ENCODE data around the gene IP6K1.
"Not testable (repeated sequence)": the region's sequence is repeated elsewhere in the genome, so short reads cannot be mapped to it uniquely, and the experiment has no call there.

Gene IP6K1

DNA sequence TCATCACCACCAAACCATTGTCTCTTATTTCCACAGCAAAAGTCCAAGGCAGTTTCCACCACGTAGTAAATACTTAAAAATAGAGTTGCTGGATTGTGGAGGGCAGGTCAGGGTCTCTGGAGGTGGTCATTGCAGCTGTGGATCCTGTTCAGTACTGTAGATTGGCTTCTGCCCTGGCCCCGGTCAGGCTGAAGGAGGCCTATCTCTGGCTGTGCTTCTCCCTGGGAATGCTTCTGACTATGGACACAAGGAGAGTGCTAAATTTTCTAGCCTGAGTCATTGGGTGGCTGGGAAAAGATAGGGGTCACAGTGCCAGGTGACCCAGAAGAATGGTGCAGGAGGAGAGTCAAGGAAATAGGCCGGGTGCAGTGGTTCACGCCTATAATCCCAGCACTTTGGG lies 36.3 kb downstream of the IP6K1 start:
- Histone ChIP-seq H3K4me2 (ENCODE audit: low read depth, low read length, poor library complexity, severe bottlenecking) (no peak overlapping the region), H4K20me1 (ENCODE audit: insufficient read depth, low read length, poor library complexity, severe bottlenecking) (no peaks in the 10 kb centered on the region), H3K9me2 (replicated peaks; ENCODE audit: low read depth, low read length) (no peaks in the 10 kb centered on the region), H3K9ac (ENCODE audit: low read depth, low read length, poor library complexity, severe bottlenecking) (no peak overlapping the region), H3K27me3 (ENCODE audit: insufficient read depth, low read length, poor library complexity, severe bottlenecking) (no peaks in the 10 kb centered on the region), H3F3A (ENCODE audit: low read depth) (no peaks in the 10 kb centered on the region), H3K4me1 (ENCODE audit: insufficient read depth, low read length, poor library complexity, severe bottlenecking) (no peaks in the 10 kb centered on the region), H3K4me3 (ENCODE audit: low read length, poor library complexity, severe bottlenecking) (no peak overlapping the region), H3K9me3 (ENCODE audit: insufficient read depth, low read depth, low read length) (no peaks in the 10 kb centered on the region), H3K36me3 (ENCODE audit: insufficient read depth, low read length) (peaks cover 21% of the 10 kb centered on the region; the same call in 1 of the 2 replicates), H3K79me2 (ENCODE audit: insufficient read depth, low read length) (peaks cover 25% of the 10 kb centered on the region), H2AFZ (ENCODE audit: low read length) (no peak overlapping the region)
- TF ChIP-seq EZH2phosphoT487 (IDR thresholded peaks at IDR 0.05; ENCODE audit: borderline replicate concordance), result no peak
- TF ChIP-seq, protein P1, sequence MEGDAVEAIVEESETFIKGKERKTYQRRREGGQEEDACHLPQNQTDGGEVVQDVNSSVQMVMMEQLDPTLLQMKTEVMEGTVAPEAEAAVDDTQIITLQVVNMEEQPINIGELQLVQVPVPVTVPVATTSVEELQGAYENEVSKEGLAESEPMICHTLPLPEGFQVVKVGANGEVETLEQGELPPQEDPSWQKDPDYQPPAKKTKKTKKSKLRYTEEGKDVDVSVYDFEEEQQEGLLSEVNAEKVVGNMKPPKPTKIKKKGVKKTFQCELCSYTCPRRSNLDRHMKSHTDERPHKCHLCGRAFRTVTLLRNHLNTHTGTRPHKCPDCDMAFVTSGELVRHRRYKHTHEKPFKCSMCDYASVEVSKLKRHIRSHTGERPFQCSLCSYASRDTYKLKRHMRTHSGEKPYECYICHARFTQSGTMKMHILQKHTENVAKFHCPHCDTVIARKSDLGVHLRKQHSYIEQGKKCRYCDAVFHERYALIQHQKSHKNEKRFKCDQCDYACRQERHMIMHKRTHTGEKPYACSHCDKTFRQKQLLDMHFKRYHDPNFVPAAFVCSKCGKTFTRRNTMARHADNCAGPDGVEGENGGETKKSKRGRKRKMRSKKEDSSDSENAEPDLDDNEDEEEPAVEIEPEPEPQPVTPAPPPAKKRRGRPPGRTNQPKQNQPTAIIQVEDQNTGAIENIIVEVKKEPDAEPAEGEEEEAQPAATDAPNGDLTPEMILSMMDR (conservative IDR thresholded peaks at IDR 0.05; ENCODE audit: low read length), result no peak

DNA sequence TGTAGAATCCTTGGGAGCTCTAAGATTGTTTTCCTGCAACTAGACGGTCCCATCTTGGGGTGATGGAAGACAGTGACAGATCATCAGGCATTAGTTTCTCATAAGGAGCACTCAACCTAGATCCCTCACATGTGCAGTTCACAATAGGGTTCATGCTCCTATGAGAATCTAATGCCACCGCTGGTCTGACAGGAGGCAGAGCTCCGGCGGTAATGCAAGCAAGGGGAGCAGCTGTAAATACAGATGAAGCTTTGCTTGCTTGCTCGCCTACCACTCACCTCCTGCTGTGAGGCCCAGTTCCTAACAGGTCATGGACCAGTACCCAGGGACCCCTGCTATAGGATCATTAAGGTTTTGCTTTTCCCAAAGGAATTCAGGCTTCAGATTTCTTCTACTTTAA lies 37.5 kb downstream of the IP6K1 start:
- Histone ChIP-seq H3K36me3 (ENCODE audit: insufficient read depth, low read length) (peaks cover 28% of the 10 kb centered on the region; the same call in 1 of the 2 replicates), H3K79me2 (ENCODE audit: insufficient read depth, low read length) (peaks cover 13% of the 10 kb centered on the region; the same call in 1 of the 2 replicates)
- not testable (repeated sequence) for H3K4me3 ChIP-seq (ENCODE audit: low read length, poor library complexity, severe bottlenecking)

GRCh38 chr3:49747792-49748480 lies 38.4 kb downstream of the IP6K1 start:
- Histone ChIP-seq H3K4me1 (ENCODE audit: insufficient read depth, low read length, poor library complexity, severe bottlenecking) (no peaks in the 10 kb centered on the region), H3K27me3 (ENCODE audit: insufficient read depth, low read length, poor library complexity, severe bottlenecking) (no peaks in the 10 kb centered on the region), H3K4me2 (ENCODE audit: low read depth, low read length, poor library complexity, severe bottlenecking) (no peak overlapping the region), H4K20me1 (ENCODE audit: insufficient read depth, low read length, poor library complexity, severe bottlenecking) (no peaks in the 10 kb centered on the region), H3K9me2 (replicated peaks; ENCODE audit: low read depth, low read length) (no peaks in the 10 kb centered on the region), H3K4me3 (ENCODE audit: low read length, poor library complexity, severe bottlenecking) (no peak overlapping the region), H2AFZ (ENCODE audit: low read length) (no peak overlapping the region), H3K9ac (ENCODE audit: low read depth, low read length, poor library complexity, severe bottlenecking) (no peak overlapping the region), H3K79me2 (ENCODE audit: insufficient read depth, low read length) (peaks cover 8% of the 10 kb centered on the region; the same call in 1 of the 2 replicates), H3K9me3 (ENCODE audit: insufficient read depth, low read depth, low read length) (no peaks in the 10 kb centered on the region), H3K36me3 (ENCODE audit: insufficient read depth, low read length) (peaks cover 28% of the 10 kb centered on the region; the same call in 1 of the 2 replicates), H3F3A (ENCODE audit: low read depth) (no peaks in the 10 kb centered on the region)
- no peak for TF ChIP-seq EZH2phosphoT487 (IDR thresholded peaks at IDR 0.05; ENCODE audit: borderline replicate concordance)
- TF ChIP-seq, protein P1 (conservative IDR thresholded peaks at IDR 0.05; ENCODE audit: low read length), result no peak

More for the DNA sequence above, 37.5 kb downstream of the IP6K1 start:
- not testable (repeated sequence) for H2AFZ ChIP-seq (ENCODE audit: low read length); H3K4me1 ChIP-seq (ENCODE audit: insufficient read depth, low read length, poor library complexity, severe bottlenecking); H3K4me2 ChIP-seq (ENCODE audit: low read depth, low read length, poor library complexity, severe bottlenecking); H3F3A ChIP-seq (ENCODE audit: low read depth); H3K9me2 ChIP-seq (replicated peaks; ENCODE audit: low read depth, low read length); H3K9ac ChIP-seq (ENCODE audit: low read depth, low read length, poor library complexity, severe bottlenecking); H4K20me1 ChIP-seq (ENCODE audit: insufficient read depth, low read length, poor library complexity, severe bottlenecking); H3K9me3 ChIP-seq (ENCODE audit: insufficient read depth, low read depth, low read length); H3K27me3 ChIP-seq (ENCODE audit: insufficient read depth, low read length, poor library complexity, severe bottlenecking)

DNA sequence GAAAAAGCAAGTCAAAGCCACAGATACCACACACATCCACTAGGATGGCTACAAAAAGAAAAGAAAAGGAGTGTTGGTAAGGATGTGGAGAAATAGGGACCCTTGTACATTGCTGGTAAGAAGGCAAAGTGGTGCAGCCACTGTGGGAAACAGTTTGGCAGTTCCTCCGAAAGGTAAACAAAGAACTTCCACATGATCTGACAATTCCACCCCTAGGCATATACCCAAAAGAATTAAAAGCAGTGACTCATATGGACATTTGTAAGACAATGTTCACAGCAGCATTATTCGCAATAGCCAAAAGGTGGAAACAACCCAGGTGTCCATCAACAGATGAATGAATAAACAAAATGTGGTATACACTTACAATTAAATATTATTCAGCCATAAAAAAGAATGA lies 40.4 kb downstream of the IP6K1 start:
- H4K20me1 ChIP-seq (ENCODE audit: insufficient read depth, low read length, poor library complexity, severe bottlenecking), result no peaks in the 10 kb centered on the region
- H2AFZ ChIP-seq (ENCODE audit: low read length), result no peak overlapping the region
- no peak overlapping the region for H3K9ac ChIP-seq (ENCODE audit: low read depth, low read length, poor library complexity, severe bottlenecking)
- TF ChIP-seq, protein P1 (conservative IDR thresholded peaks at IDR 0.05; ENCODE audit: low read length), result no peak
- TF ChIP-seq EZH2phosphoT487 (IDR thresholded peaks at IDR 0.05; ENCODE audit: borderline replicate concordance), result no peak
- no peaks in the 10 kb centered on the region for H3K4me1 ChIP-seq (ENCODE audit: insufficient read depth, low read length, poor library complexity, severe bottlenecking)
- peaks cover 28% of the 10 kb centered on the region; the same call in 1 of the 2 replicates for H3K36me3 ChIP-seq (ENCODE audit: insufficient read depth, low read length)
- H3K79me2 ChIP-seq (ENCODE audit: insufficient read depth, low read length), result peaks cover 3% of the 10 kb centered on the region; the same call in 1 of the 2 replicates
- H3F3A ChIP-seq (ENCODE audit: low read depth), result no peaks in the 10 kb centered on the region
- H3K9me2 ChIP-seq (replicated peaks; ENCODE audit: low read depth, low read length), result no peaks in the 10 kb centered on the region
- no peaks in the 10 kb centered on the region for H3K9me3 ChIP-seq (ENCODE audit: insufficient read depth, low read depth, low read length)
- no peak overlapping the region for H3K4me3 ChIP-seq (ENCODE audit: low read length, poor library complexity, severe bottlenecking)
- no peak overlapping the region for H3K4me2 ChIP-seq (ENCODE audit: low read depth, low read length, poor library complexity, severe bottlenecking)
- H3K27me3 ChIP-seq (ENCODE audit: insufficient read depth, low read length, poor library complexity, severe bottlenecking), result no peaks in the 10 kb centered on the region

Measured in Loucy (cell line).